SU-DHL-6 (cell line): ENCODE data around the gene GNAQ.

Experiments used
- H2AFZ ChIP-seq: fragments of 200-600 bp; sonication (generic); 2 replicates; pipeline ENCODE4 v1.6.1; 2014; ENCODE audit warnings: low read depth, mild to moderate bottlenecking, moderate library complexity, mixed read lengths, antibody characterized with exemption, low read length; ENCODE audit not compliant: severe bottlenecking
- H3F3A ChIP-seq: fragments of 200-600 bp; shearing (Covaris generic); 2 replicates; pipeline ENCODE4 v1.6.0; 2016; ENCODE audit warnings: antibody characterized with exemption, mild to moderate bottlenecking; ENCODE audit not compliant: insufficient read depth
- H3K27ac ChIP-seq: fragments of 200-600 bp; sonication (generic); 2 replicates; pipeline ENCODE4 v1.5.1; 2016; ENCODE audit warnings: low read depth, mild to moderate bottlenecking, low read length, moderate library complexity, mixed read lengths
- H3K27me3 ChIP-seq: fragments of 200-600 bp; sonication (generic), shearing (Covaris generic); 2 replicates; pipeline ENCODE4 v1.6.0; 2014; ENCODE audit warnings: mild to moderate bottlenecking, low read length
- H3K36me3 ChIP-seq: fragments of 200-600 bp; sonication (generic); 2 replicates; pipeline ENCODE4 v1.6.1; 2014; ENCODE audit warnings: mild to moderate bottlenecking, low read length, mixed read lengths
- H3K4me2 ChIP-seq: fragments of 300-600, 200-600 bp; shearing (Covaris generic), sonication (generic); 2 replicates; pipeline ENCODE4 v1.6.0; 2014; ENCODE audit warnings: low read length, low read depth, mild to moderate bottlenecking; ENCODE audit not compliant: poor library complexity, severe bottlenecking
- H3K4me3 ChIP-seq: fragments of 200-600 bp; sonication (generic); 2 replicates; pipeline ENCODE4 v1.5.1; 2014; ENCODE audit warnings: antibody characterized with exemption, low read length, mild to moderate bottlenecking, mixed read lengths; ENCODE audit not compliant: insufficient read depth, poor library complexity, severe bottlenecking
- H3K79me2 ChIP-seq: fragments of 200-600 bp; sonication (generic); 2 replicates; pipeline ENCODE4 v1.6.1; 2014; ENCODE audit warnings: mild to moderate bottlenecking, low read length, moderate library complexity; ENCODE audit not compliant: insufficient read depth
- H3K9ac ChIP-seq: fragments of 200-600 bp; sonication (generic); 2 replicates; pipeline ENCODE4 v1.7.0; 2014; ENCODE audit warnings: mild to moderate bottlenecking, low read length
- H3K9me2 ChIP-seq: fragments of 200-600 bp; sonication (generic); replicated peaks from 2 replicates; pipeline ENCODE4 v1.6.1; 2014; ENCODE audit warnings: low read length; ENCODE audit not compliant: insufficient read depth
- H3K9me3 ChIP-seq: fragments of 200-600 bp; sonication (generic); 2 replicates; pipeline ENCODE4 v1.6.1; 2014; ENCODE audit warnings: low read length, mixed read lengths; ENCODE audit not compliant: insufficient read depth
- H4K20me1 ChIP-seq: fragments of 200-600 bp; sonication (generic); 2 replicates; pipeline ENCODE4 v1.6.1; 2014; ENCODE audit warnings: low read depth, mild to moderate bottlenecking, antibody characterized with exemption, low read length, moderate library complexity, mixed read lengths
- CTCF ChIP-seq: fragments of 200-600 bp; sonication (generic); IDR thresholded peaks from one replicate; pipeline ENCODE4 v1.5.1; 2017; ENCODE audit warnings: antibody characterized with exemption, mild to moderate bottlenecking, low read length, moderate library complexity; ENCODE audit not compliant: insufficient read depth, poor library complexity, severe bottlenecking
- EZH2phosphoT487 ChIP-seq: fragments of 200-600 bp; sonication (generic), shearing (Covaris generic); conservative IDR thresholded peaks from 2 replicates; pipeline ENCODE4 v1.6.1; 2018; ENCODE audit warnings: mild to moderate bottlenecking, antibody characterized with exemption, low read length, moderate library complexity, mixed read lengths

GNAQ gene

GRCh38 chr9:77985996-77986395 is 45.6 kb downstream of the GNAQ start:
- no peaks in the 10 kb centered on the region for H3K36me3 ChIP-seq
- H3K4me2 ChIP-seq: no peak overlapping the region
- H3K9me2 ChIP-seq: no peaks in the 10 kb centered on the region
- no peaks in the 10 kb centered on the region for H4K20me1 ChIP-seq
- TF ChIP-seq CTCF: no peak
- TF ChIP-seq EZH2phosphoT487: no peak
- H2AFZ ChIP-seq: no peak overlapping the region
- H3K9ac ChIP-seq: no peak overlapping the region
- no peaks in the 10 kb centered on the region for H3K27me3 ChIP-seq
- no peaks in the 10 kb centered on the region for H3K9me3 ChIP-seq
- H3K27ac ChIP-seq: no peak overlapping the region
- no peaks in the 10 kb centered on the region for H3F3A ChIP-seq
- H3K79me2 ChIP-seq: no peaks in the 10 kb centered on the region
- no peak overlapping the region for H3K4me3 ChIP-seq

- no peak overlapping the region for H3K27ac ChIP-seq
- H3K79me2 ChIP-seq: no peaks in the 10 kb centered on the region
- H3K36me3 ChIP-seq: no peaks in the 10 kb centered on the region
- no peaks in the 10 kb centered on the region for H4K20me1 ChIP-seq
- H3K4me3 ChIP-seq: no peak overlapping the region
- H3K9me3 ChIP-seq: no peaks in the 10 kb centered on the region
- no peak overlapping the region for H2AFZ ChIP-seq
- H3K9me2 ChIP-seq: no peaks in the 10 kb centered on the region
- TF ChIP-seq EZH2phosphoT487 (no peak), CTCF (no peak)
- no peaks in the 10 kb centered on the region for H3F3A ChIP-seq
- no peak overlapping the region for H3K4me2 ChIP-seq
- H3K9ac ChIP-seq: no peak overlapping the region
- no peaks in the 10 kb centered on the region for H3K27me3 ChIP-seq
Measured at GRCh38 chr9:77983320-77983662, 48.3 kb downstream of the GNAQ start.

GRCh38 chr9:77982581-77983319 is 48.9 kb downstream of the GNAQ start:
- no peaks in the 10 kb centered on the region for H3K79me2 ChIP-seq

GRCh38 chr9:77981907-77982306 is 49.7 kb downstream of the GNAQ start:
- Histone ChIP-seq H3K9me2 (no peaks in the 10 kb centered on the region), H2AFZ (no peak overlapping the region), H3K36me3 (no peaks in the 10 kb centered on the region), H3K9ac (no peak overlapping the region), H3K9me3 (no peaks in the 10 kb centered on the region), H3K4me3 (no peak overlapping the region), H4K20me1 (no peaks in the 10 kb centered on the region), H3K27ac (no peak overlapping the region), H3K79me2 (no peaks in the 10 kb centered on the region), H3K4me2 (no peak overlapping the region), H3F3A (no peaks in the 10 kb centered on the region), H3K27me3 (no peaks in the 10 kb centered on the region)
- no peak for TF ChIP-seq CTCF
- no peak for TF ChIP-seq EZH2phosphoT487

More at GRCh38 chr9:77982581-77983319, 48.9 kb downstream of the GNAQ start:
- Histone ChIP-seq H3K4me3 (no peak overlapping the region), H3K27me3 (no peaks in the 10 kb centered on the region), H3K9ac (no peak overlapping the region), H3K4me2 (no peak overlapping the region), H2AFZ (no peak overlapping the region), H3K9me3 (no peaks in the 10 kb centered on the region), H3K27ac (no peak overlapping the region), H3F3A (no peaks in the 10 kb centered on the region), H3K9me2 (no peaks in the 10 kb centered on the region), H3K36me3 (no peaks in the 10 kb centered on the region), H4K20me1 (no peaks in the 10 kb centered on the region)
- no peak for TF ChIP-seq EZH2phosphoT487
